Right hindlimb (tissue), 1 donor: ENCODE measurements around the gene LMX1B.

Experiments
- DNase-seq: peaks from one replicate; pipeline ENCODE4 v3.0.0-alpha.2; 2018

The LMX1B gene

GRCh38 chr9:126661521-126662251, 48.0 kb downstream of the LMX1B start:
- peak; percentile 55 for DNase-seq

- DNase-seq = no peak
These were observed 49.9 kb downstream of the LMX1B start for GRCh38 chr9:126663661-126664072.

DNA sequence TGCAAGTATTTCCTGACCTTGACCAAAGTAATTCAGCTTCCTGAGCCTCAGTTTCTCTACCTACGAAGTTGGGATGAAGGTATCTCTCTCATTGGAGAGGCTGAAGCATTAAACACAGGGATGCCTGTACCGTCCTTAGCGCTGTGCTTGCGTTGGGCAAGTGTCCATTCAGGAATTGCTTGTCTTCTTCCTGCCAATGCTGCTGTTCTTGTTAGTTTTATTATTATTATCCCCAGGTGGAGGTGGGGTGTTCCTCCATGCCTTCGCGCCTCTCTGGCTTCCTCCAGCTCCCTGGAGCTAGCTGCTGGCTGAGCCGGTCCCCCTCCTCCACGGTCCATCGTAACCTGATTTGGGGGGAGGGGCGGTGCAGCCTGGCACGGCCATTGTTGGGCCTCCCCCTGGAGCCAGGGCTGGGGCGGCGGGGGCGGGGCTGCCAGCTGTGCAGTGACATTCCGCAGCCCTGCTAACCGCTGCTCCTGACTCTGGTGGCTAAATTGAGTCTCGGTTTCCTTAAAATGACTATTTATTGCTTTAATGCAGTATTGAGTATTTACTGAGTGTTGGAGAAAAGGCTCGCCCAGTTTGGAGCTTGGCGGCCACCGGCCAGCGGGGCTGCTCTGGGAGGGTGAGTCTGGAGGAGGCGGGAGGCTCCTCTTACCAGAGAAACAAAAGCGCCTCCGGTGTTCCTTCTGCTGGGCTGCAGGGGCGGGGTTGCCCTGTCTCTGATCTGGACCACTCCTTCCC, 51.3 kb downstream of the LMX1B start:
- DNase-seq = peak; percentile 59

DNA sequence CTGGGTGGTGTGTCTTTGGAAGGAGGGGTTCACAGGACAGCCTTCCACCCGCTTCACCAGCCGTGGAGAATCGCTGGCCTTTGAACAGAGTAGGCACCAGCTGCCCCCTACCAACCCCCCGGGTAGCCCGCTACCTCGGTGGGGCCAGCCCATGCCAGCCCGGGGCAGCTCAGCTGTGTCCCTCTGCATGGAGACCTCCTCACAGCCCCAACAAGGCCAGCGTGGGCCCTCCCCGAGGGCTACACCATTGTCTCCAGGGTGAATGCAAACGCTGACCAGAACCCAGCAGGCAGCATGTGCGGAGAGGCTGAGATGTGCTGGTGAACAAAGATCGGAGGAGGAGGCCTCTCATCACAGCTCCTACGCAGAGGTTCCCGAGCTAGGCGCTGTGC, 51.9 kb downstream of the LMX1B start:
- DNase-seq = no peak

GRCh38 chr9:126666155-126666803, 52.6 kb downstream of the LMX1B start:
- DNase-seq = no peak

DNA sequence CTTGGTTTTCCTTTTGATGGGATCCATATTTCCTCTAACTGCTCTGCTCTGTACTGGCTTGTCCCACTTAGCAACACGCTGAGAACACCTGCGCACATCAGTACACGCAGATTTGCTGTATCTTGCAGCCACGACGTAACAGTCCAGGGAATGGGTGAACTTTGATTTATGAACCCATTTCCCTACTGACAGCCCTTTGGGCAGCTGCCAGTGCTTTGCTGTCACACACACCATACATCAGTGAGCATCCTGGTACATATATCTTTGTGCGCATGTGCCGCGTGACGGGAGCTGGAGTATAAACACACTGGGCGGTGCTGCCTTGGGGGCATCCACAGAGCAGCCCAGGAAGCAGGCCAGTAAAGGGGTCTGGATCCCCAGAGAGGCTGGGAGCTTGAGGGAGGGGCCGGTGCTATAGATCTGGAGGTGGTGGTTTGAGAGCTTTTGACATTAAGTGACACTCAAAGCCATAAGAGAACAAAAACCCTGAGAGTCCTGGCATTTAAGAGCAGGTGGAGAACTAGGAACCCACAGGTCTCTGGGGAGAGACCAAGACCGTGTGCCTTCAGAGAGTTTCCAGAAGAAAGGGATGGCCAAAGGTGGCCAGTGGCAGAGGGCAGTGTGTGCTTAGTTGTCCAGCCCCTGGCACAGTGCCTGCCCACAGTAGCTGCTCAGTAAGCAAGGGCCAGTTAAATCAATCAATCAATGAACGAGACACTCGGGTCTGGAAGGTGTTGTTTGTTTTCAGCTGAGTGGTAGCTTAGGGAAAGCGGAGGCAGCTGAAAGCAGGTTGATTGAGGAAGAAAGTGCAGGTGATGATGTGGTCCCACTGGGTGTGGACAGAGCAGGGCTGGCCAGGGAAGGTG, 53.7 kb downstream of the LMX1B start:
- DNase-seq = no peak

DNA sequence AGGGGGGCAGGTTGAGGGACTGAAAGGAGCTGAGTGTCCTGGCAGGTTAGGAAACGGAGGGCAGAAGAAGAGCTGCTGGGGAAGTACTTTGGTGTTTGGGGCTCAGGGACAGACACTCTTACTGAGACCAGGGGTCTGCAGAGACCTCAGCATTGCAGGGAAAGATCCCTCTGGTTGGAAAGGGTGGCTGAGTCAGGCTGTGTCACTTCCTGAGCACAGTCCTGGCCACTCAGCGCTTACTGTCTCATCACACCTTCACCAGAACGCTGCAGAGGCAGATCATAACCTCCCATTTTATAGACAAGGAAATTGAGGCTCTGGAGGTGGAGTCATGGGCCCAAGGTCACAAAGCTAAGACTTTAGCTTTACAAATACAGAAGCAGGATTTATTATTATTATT, 54.3 kb downstream of the LMX1B start:
- DNase-seq = no peak

- no peak for DNase-seq
These were observed 55.4 kb downstream of the LMX1B start for GRCh38 chr9:126669108-126669507.

DNA sequence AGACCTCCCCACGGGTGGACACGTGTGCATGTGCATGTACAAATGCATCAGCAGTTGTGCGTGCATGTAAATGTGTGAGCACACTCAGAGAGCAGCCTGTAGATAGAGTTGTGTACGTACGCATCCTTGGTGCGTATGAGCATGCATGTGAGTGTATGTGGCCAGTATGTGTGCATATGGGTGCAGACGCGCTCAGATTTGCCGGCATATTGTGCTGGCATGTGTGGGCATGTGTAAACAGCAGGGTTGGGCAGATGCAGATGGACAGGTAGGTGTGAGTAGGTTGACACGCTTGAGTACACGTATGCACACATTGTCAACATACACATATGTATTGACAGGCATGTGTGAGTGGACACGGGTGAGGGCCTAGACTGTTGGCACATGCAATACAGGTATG, 56.5 kb downstream of the LMX1B start:
- DNase-seq = no peak

DNA sequence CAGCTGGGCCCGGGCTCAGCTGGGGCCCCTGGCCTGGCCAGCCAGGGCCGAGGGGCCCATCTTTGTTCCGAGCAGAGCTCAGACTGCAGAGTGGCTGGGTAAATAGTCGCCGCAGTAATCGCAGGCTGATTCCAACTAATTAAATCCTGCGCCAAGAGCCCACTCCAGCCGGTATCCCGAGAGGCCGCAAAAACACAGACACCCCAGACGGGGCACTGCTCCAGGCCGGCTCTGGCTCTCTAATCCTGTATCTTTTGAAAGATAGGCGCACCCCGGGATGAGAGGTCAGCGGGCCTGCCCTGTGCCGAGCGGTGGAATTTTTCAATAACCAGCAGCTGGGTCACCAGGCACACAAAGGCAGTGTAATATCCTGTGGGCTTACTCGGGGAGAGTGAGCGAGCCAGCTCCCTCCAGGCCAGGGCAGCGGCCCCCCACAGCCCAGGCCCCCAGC, 57.7 kb downstream of the LMX1B start:
- peak; percentile 48 for DNase-seq

DNA sequence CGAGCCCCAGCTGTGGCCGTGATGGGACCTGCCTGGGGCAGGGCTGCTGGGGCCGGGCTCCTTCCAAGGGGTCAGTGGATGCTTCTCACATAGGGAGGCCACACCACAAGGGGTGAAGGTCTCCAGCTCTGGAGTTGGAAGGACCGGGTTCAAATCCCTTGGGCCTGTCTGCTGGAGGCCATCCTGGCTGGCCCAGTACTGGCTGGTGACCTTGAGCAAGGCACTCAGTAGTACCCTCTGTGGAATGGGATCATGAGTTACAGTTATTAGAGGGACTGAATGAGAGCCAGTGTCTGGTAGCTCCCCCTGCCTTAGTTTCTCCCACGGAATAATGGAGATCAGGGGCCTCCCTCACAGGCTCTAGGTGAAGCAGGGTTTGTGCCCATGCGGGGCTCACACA, 58.3 kb downstream of the LMX1B start:
- DNase-seq = no peak

DNA sequence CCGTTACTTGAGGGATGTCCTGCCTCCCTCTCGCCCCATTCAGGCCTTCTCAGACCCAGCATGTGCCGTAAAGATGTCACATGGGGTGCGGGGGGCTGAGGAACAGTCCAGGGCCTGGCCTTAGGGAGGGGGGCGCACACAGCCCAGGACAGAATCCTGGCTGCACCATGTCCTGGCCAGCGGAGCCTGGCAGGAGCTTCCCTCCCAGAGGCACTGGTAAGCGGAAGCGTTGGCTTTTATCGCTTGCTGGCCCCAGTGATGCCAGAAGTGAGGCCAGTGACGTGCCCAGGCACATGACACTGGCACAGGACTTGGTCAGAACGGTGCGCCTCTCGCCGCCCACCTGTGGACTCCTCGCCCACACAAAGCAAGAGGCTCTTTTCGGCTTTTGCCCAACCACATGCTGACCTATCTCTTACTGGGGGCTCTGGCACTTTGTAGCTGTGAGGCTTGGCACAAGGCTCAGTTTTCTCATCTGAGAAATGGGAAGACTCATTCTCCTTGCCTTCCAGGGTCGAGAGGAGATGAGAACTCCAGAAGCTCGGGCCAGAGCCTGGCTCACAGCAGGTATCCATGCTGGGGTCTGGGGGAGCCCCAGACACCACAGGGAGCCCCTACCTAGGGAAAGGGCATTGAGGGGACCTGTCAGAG, 59.0 kb downstream of the LMX1B start:
- no peak for DNase-seq

DNA sequence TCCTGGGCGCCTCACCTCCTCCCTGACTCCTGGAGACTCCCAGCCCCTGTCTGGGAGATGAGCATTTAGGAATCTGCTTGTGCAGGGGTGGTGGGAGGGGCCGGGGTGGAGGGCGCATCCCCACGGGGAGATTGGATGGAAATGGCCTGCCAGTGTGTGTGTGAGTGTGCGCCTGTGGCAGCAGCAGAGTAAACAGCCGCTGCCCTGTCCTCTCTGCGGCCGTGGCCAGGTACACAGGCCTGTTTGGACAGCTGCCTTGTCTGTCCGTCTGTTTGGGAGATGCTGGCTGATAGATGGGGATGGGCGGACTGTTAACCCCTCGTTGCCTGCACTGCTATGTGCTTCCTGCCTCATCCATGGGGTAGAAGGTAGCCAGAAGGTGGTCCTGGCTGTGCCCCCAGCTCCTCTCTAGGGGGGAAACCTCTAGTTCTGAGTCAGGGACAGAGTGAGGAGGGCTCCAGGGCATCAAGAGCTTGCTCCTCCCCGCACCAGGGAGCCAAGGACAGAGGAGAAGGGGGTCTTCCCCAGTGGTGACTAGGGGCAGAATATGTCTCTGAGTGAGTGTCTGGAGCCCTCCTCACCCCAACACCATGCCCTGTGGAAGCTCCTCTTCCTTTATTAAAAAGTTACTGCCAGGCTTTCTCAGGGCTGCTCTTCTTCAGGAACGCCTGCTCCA, 60.1 kb downstream of the LMX1B start:
- no peak for DNase-seq

GRCh38 chr9:126674365-126675146, 60.8 kb downstream of the LMX1B start:
- DNase-seq = no peak

- DNase-seq = no peak
These were observed 61.4 kb downstream of the LMX1B start for GRCh38 chr9:126675147-126675467.

- no peak for DNase-seq
These were observed 62.5 kb downstream of the LMX1B start for GRCh38 chr9:126676102-126676684.

DNA sequence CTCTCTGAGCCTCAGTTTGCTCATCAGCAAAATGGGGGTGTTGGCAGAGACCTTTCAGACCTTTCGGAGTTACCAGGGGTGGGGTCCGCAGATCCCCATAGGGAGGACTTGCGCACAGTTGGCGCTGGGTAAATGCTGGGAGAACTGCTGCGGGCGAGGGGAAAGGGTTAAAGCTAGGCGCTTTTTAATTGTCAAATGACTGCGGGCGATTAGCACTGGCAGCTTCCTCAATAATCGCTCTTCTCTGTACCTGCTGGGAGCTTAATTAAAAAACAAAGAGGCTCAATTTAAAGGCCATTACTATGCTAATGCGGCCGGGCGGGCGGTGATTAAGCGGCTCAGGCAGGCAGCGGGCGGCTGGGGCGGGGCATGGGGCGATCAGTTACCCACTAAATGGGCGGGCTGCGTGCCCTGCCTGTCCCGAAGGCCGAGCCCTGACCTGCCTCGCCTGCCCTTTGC, 63.0 kb downstream of the LMX1B start:
- DNase-seq = no peak

- no peak for DNase-seq
These were observed 63.7 kb downstream of the LMX1B start for GRCh38 chr9:126677188-126678084.

DNA sequence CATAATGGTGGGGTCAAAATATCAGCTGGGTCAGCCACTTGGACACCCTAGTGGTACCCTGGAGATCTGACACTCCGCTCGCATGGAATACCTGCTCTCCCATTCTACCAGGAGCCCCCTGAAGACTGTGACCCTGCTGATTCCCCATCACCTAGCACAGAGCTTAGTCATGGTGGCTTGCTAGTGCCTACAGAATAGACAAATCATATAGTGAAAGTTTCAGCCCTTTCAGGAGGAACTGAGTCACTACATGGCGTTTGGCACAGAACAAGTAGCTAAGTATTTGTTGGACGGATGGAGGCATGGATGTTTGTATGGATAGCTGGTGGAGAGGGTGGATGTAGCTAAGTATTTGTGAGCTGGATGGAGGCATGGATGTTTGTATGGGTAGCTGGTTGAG, 65.3 kb downstream of the LMX1B start:
- DNase-seq = no peak

DNA sequence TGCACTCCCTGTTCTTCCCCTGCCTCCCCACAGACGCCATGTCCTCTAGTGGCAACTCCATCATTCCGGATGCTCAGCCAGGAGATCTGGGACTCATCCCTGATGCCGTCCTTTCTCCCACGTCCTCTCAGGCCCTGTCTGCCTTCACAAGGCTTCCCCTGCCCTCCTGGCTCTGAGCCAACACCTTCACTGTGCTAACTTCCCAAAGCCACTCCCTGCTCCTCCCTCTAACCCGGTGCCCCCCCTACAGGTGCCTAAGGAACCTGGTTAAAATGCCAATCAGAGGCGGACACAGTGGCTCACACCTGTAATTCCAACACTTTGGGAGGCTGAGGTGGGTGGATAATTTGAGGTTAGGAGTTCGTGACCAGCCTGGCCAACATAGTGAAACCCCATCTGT, 67.6 kb downstream of the LMX1B start:
- no peak for DNase-seq
